Measurements from ENCODE around the gene KBTBD3. TPM values are rescaled to one million over a fixed set of nuclear protein-coding genes. Genes with fewer than 3 reads are reported as not detected.

The KBTBD3 gene
- total and polyA plus RNA-seq, 2 of the 4 experiments (the other 2 are of a cell fraction), result 1.6 to 1.7 TPM

DNA sequence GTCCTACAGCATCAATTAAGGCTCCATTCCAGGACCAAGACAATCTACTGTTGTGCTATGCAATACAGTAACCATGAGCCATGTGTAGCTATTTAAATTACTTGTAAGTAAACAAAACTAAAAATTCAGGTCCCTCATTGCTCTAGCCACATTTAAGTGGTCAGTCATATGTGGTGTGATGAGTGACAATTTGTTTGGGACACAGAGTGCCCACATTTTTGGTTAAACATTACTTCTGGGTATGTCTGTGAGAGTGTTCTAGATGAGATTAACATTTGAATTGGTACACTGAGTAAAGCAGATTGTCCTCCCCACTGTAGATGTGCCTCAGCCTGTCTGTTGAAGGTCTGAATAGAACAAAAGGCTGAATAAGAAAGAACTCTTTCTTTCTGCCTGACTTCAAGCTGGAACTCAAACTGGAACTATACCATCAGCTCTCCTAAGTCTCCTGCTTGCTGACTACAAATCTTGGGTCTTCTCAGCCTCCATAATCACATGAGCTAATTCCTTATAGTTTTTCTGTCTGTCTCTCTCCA lies 15.8 kb downstream of the KBTBD3 start:
- Histone ChIP-seq H3K79me1 (ENCODE audit: low read depth in 1 of 2, low read length in 2 of 2) (no peaks in the 10 kb centered on the region), H3K9me1 (ENCODE audit: insufficient read depth, low read length) (no peaks in the 10 kb centered on the region; the same call in 1 of the 2 replicates), H3K9me3 (ENCODE audit: control insufficient read depth, insufficient read depth, low read length) (no peaks in the 10 kb centered on the region), H3K9ac (ENCODE audit: low read depth, low read length) (no peak overlapping the region), H2AK5ac (ENCODE audit: low read depth, low read length) (no peak overlapping the region), H3K4me3 (ENCODE audit: insufficient read depth, low read depth, low read length) (no peak overlapping the region), H4K91ac (ENCODE audit: insufficient read depth, low read depth, low read length) (no peak overlapping the region), H3K56ac (ENCODE audit: extremely low read depth, insufficient read depth, low read length) (no peak overlapping the region), H3K18ac (ENCODE audit: low read depth, low read length) (no peak overlapping the region), H4K8ac (ENCODE audit: low read depth in 2 of 2, low read length in 2 of 2) (no peak overlapping the region), H3K36me3 (ENCODE audit: control insufficient read depth, insufficient read depth, low read length) (no peaks in the 10 kb centered on the region), H3K23ac (ENCODE audit: low read depth, low read length) (no peak overlapping the region), H3K27ac (ENCODE audit: insufficient read depth, low read length) (no peak overlapping the region), H2BK15ac (ENCODE audit: low read depth, low read length) (no peak overlapping the region), H3K4me1 (ENCODE audit: control insufficient read depth, insufficient read depth, low read length) (no peaks in the 10 kb centered on the region), H2BK20ac (ENCODE audit: low read depth, low read length) (no peak overlapping the region), H4K20me1 (ENCODE audit: insufficient read depth, low read length) (no peaks in the 10 kb centered on the region), H2AFZ (replicated peaks; ENCODE audit: low read length, poor library complexity) (no peak overlapping the region), H4K5ac (ENCODE audit: low read depth, low read length) (no peak overlapping the region), H3K27me3 (ENCODE audit: control insufficient read depth, insufficient read depth, low read length) (no peaks in the 10 kb centered on the region), H3K4me2 (ENCODE audit: low read depth, low read length) (no peak overlapping the region), H2BK120ac (ENCODE audit: low read depth, low read length) (no peak overlapping the region), H3K14ac (replicated peaks; ENCODE audit: low read depth, low read length) (no peak overlapping the region), H2AK9ac (replicated peaks; ENCODE audit: low read depth, low read length, poor library complexity) (no peak overlapping the region), H3K4ac (ENCODE audit: low read depth, low read length) (no peak overlapping the region), H2BK5ac (ENCODE audit: low read depth, low read length, poor library complexity, severe bottlenecking) (no peak overlapping the region)
- BruUV-seq (replicated peaks), result no TSS peak
- no peak for ATAC-seq (ENCODE audit: low read depth)
- in situ Hi-C loops (cut with MboI; ENCODE audit: low sequenced_read_pairs), result no loop called here
- POLR2A ChIA-PET (ENCODE audit: unreplicated experiment), result interaction anchor here (0.6 kb wide), 1 partner anchor 30 kb away, joined by 3 read pairs; no protein-coding TSS in a partner anchor
- CTCF ChIA-PET, result no interaction called here
- dilution Hi-C loops (cut with HindIII; ENCODE audit: low sequenced_read_pairs, unreplicated experiment), result no loop called here
- no peak for DNase-seq
- intact Hi-C loops (cut with micrococcal nuclease), result no loop called here
- TF ChIP-seq RFX5 (IDR thresholded peaks at IDR 0.05; ENCODE audit: low read depth, low read length) (no peak), POLR2A (IDR thresholded peaks at IDR 0.05; ENCODE audit: low read depth, low read length) (no peak), RAD21 (IDR thresholded peaks at IDR 0.05; ENCODE audit: low read length) (no peak), CTCF (conservative IDR thresholded peaks at IDR 0.05; ENCODE audit: low read depth, low read length) (no peak), MAFK (IDR thresholded peaks at IDR 0.05; ENCODE audit: low read depth, low read length) (no peak), CHD1 (IDR thresholded peaks at IDR 0.05; ENCODE audit: low read depth, low read length) (no peak), SMC3 (IDR thresholded peaks at IDR 0.05; ENCODE audit: low read depth, low read length) (no peak), USF2 (IDR thresholded peaks at IDR 0.05; ENCODE audit: low read depth, low read length) (no peak)
- TF ChIP-seq, protein P1, sequence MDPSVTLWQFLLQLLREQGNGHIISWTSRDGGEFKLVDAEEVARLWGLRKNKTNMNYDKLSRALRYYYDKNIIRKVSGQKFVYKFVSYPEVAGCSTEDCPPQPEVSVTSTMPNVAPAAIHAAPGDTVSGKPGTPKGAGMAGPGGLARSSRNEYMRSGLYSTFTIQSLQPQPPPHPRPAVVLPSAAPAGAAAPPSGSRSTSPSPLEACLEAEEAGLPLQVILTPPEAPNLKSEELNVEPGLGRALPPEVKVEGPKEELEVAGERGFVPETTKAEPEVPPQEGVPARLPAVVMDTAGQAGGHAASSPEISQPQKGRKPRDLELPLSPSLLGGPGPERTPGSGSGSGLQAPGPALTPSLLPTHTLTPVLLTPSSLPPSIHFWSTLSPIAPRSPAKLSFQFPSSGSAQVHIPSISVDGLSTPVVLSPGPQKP (IDR thresholded peaks at IDR 0.05; ENCODE audit: borderline replicate concordance, low read depth, low read length), result no peak

Data from IMR-90 (cell line).